Measurements from ENCODE around the gene ATP6V1C2.

Gene ATP6V1C2

GRCh38 chr2:10762651-10763460 lies 41.4 kb downstream of the ATP6V1C2 start:
- no peak for DNase-seq (ENCODE audit: extremely low spot score)
- no peak for TF ChIP-seq CTCF (IDR thresholded peaks at IDR 0.05; ENCODE audit: control extremely low read depth, extremely low read depth, low read depth, missing control alignments)
- POLR2A ChIA-PET, result no interaction called here
- CTCF ChIA-PET, result no interaction called here

- CTCF ChIA-PET, result no interaction called here
Observed at GRCh38 chr2:10763461-10763800, 42.0 kb downstream of the ATP6V1C2 start.

GRCh38 chr2:10764096-10764785 lies 42.8 kb downstream of the ATP6V1C2 start:
- TF ChIP-seq CTCF (IDR thresholded peaks at IDR 0.05; ENCODE audit: control extremely low read depth, extremely low read depth, low read depth, missing control alignments), result no peak
- CTCF ChIA-PET, result no interaction called here
- POLR2A ChIA-PET, result no interaction called here
- no peak for DNase-seq (ENCODE audit: extremely low spot score)

More at GRCh38 chr2:10763461-10763800, 42.0 kb downstream of the ATP6V1C2 start:
- POLR2A ChIA-PET, result no interaction called here
- TF ChIP-seq CTCF (IDR thresholded peaks at IDR 0.05; ENCODE audit: control extremely low read depth, extremely low read depth, low read depth, missing control alignments), result no peak
- DNase-seq (ENCODE audit: extremely low spot score), result no peak

- POLR2A ChIA-PET, result no interaction called here
- DNase-seq (ENCODE audit: extremely low spot score), result no peak
- CTCF ChIA-PET, result interaction anchor here (1.2 kb wide), 1 partner anchor 13 kb away, joined by 3 read pairs; no protein-coding TSS in a partner anchor
- TF ChIP-seq CTCF (IDR thresholded peaks at IDR 0.05; ENCODE audit: control extremely low read depth, extremely low read depth, low read depth, missing control alignments), result no peak
Observed at GRCh38 chr2:10764896-10765295, 43.5 kb downstream of the ATP6V1C2 start.

- ChIA-PET POLR2A (no interaction called here), CTCF (interaction anchor here (1.2 kb wide), 1 partner anchor 13 kb away, joined by 3 read pairs; no protein-coding TSS in a partner anchor)
- no peak for TF ChIP-seq CTCF (IDR thresholded peaks at IDR 0.05; ENCODE audit: control extremely low read depth, extremely low read depth, low read depth, missing control alignments)
- DNase-seq (ENCODE audit: extremely low spot score), result no peak
Observed at GRCh38 chr2:10765461-10765860, 44.0 kb downstream of the ATP6V1C2 start.

GRCh38 chr2:10765914-10766313 lies 44.5 kb downstream of the ATP6V1C2 start:
- DNase-seq (ENCODE audit: extremely low spot score), result no peak
- no peak for TF ChIP-seq CTCF (IDR thresholded peaks at IDR 0.05; ENCODE audit: control extremely low read depth, extremely low read depth, low read depth, missing control alignments)
- CTCF ChIA-PET, result interaction anchor here (1.2 kb wide), 1 partner anchor 12 kb away, joined by 3 read pairs; no protein-coding TSS in a partner anchor
- POLR2A ChIA-PET, result no interaction called here
